HepG2 (cell line): ENCODE measurements around the gene TUBB. TPM values are rescaled to one million over a fixed set of nuclear protein-coding genes. Genes with fewer than 3 reads are reported as not detected.

ENCODE experiments used
- CHD4 ChIP-seq: fragments of 200-600 bp; sonication (generic); IDR thresholded peaks from 2 replicates; pipeline ENCODE4 v1.7.0; 2017; ENCODE audit warnings: mild to moderate bottlenecking, low read length, borderline replicate concordance
- GTF2F1 ChIP-seq: fragments of 150-350 bp; IDR thresholded peaks from 2 replicates; pipeline ENCODE4 v1.6.1; 2014; ENCODE audit warnings: low read length
- HNF4G ChIP-seq, 2 experiments: sonication (generic) in 1 of 2; formaldehyde crosslinking in 1 of 2; IDR thresholded peaks; 2 replicates each; pipeline versions ENCODE4 v1.4.0 to v1.6.1; 2011 to 2020; ENCODE audit warnings: borderline replicate concordance in 2 of 2, low read depth in 2 of 2, mild to moderate bottlenecking in 2 of 2, low read length in 1 of 2, missing genetic modification reagents in 1 of 2, moderate library complexity in 1 of 2
- KMT2A ChIP-seq: sonication (generic); formaldehyde crosslinking; IDR thresholded peaks from 2 replicates; pipeline ENCODE4 v1.4.0; 2020; ENCODE audit warnings: missing genetic modification reagents
- MBD4 ChIP-seq: IDR thresholded peaks from 2 replicates; pipeline ENCODE4 v1.6.1; 2012; ENCODE audit warnings: low read length, inconsistent platforms, borderline replicate concordance
- MYC ChIP-seq: sonication (generic); formaldehyde crosslinking; IDR thresholded peaks from 2 replicates; pipeline ENCODE4 v1.9.0; 2021; ENCODE audit warnings: missing genetic modification reagents, borderline replicate concordance
- MZF1 ChIP-seq: sonication (generic); formaldehyde crosslinking; IDR thresholded peaks from 2 replicates; pipeline ENCODE4 v1.8.1; 2023; ENCODE audit warnings: mild to moderate bottlenecking, missing genetic modification reagents, borderline replicate concordance
- RXRB ChIP-seq: IDR thresholded peaks from 2 replicates; pipeline ENCODE4 v1.6.1; 2016; ENCODE audit warnings: borderline replicate concordance, missing genetic modification reagents, missing compliant biosample characterization
- SYNCRIP ChIP-seq: fragments of 200-400 bp; formaldehyde crosslinking; IDR thresholded peaks from 2 replicates; pipeline ENCODE4 v1.6.1; 2018; ENCODE audit warnings: mild to moderate bottlenecking, low read depth, low read length; ENCODE audit not compliant: insufficient read depth
- TEAD2 ChIP-seq: sonication (generic); formaldehyde crosslinking; IDR thresholded peaks from 2 replicates; pipeline ENCODE4 v1.9.0; 2021; ENCODE audit warnings: missing genetic modification reagents
- YY1 ChIP-seq: IDR thresholded peaks from 2 replicates; pipeline ENCODE4 v1.6.1; 2011; ENCODE audit warnings: low read length, low read depth, moderate library complexity, mild to moderate bottlenecking; ENCODE audit not compliant: insufficient read depth, insufficient replicate concordance
- ZNF101 ChIP-seq: sonication (generic); formaldehyde crosslinking; IDR thresholded peaks from 2 replicates; pipeline ENCODE4 v1.4.0; 2020; ENCODE audit warnings: mild to moderate bottlenecking, low read depth, missing genetic modification reagents, borderline replicate concordance
- ZNF124 ChIP-seq: sonication (generic); formaldehyde crosslinking; IDR thresholded peaks from 2 replicates; pipeline ENCODE4 v1.4.0; 2020; ENCODE audit warnings: missing genetic modification reagents
- ZNF235 ChIP-seq: sonication (generic); formaldehyde crosslinking; IDR thresholded peaks from 2 replicates; pipeline ENCODE4 v1.8.1; 2023; ENCODE audit warnings: mild to moderate bottlenecking, missing genetic modification reagents, borderline replicate concordance
- ZNF570 ChIP-seq: sonication (generic); formaldehyde crosslinking; IDR thresholded peaks from 2 replicates; pipeline ENCODE4 v1.4.0; 2020; ENCODE audit warnings: mild to moderate bottlenecking, missing genetic modification reagents, borderline replicate concordance
- polyA plus RNA-seq, 8 experiments: library from polyadenylated mRNA; depleted of rRNA in 3 of 8; stranded (reverse) in 7 of 8; unstranded in 1 of 8; fragments of >200 nt; fragmentation: Illumina TruSeq in 4 of 8; extraction: Trizol in 4 of 8; gene quantifications; 2 replicates each; pipeline versions ENCODE4 v1.2.1 to v1.2.3, GENCODE V29; 2011 to 2016; ENCODE audit warnings: low read depth in 4 of 8, missing spikeins in 1 of 8, mixed read lengths in 1 of 8; ENCODE audit not compliant: insufficient read depth in 1 of 8
- total RNA-seq, 5 experiments: library from RNA; depleted of rRNA; stranded (reverse); fragments of >200 nt; fragmentation: Illumina TruSeq; extraction: Trizol; gene quantifications; 2 replicates each; pipeline ENCODE4 v1.2.3, GENCODE V29; 2016; ENCODE audit warnings: low read depth in 1 of 5
- TF ChIP-seq, protein P1 (sequence below): sonication (generic); formaldehyde crosslinking; IDR thresholded peaks from 2 replicates; pipeline ENCODE4 v1.4.0; 2020; ENCODE audit warnings: missing genetic modification reagents
- TF ChIP-seq, protein P2 (sequence below): sonication (generic); formaldehyde crosslinking; IDR thresholded peaks from 2 replicates; pipeline ENCODE4 v1.4.0; 2020; ENCODE audit warnings: missing genetic modification reagents
- TF ChIP-seq, protein P3 (sequence below): sonication (generic); formaldehyde crosslinking; IDR thresholded peaks from 2 replicates; pipeline ENCODE4 v1.5.0; 2020; ENCODE audit warnings: mild to moderate bottlenecking, missing genetic modification reagents, moderate library complexity
- TF ChIP-seq, protein P4 (sequence below): sonication (generic); formaldehyde crosslinking; IDR thresholded peaks from 2 replicates; pipeline ENCODE4 v1.5.0; 2020; ENCODE audit warnings: missing genetic modification reagents
- TF ChIP-seq, protein P5 (sequence below): IDR thresholded peaks from 2 replicates; pipeline ENCODE4 v1.6.1; 2016; ENCODE audit warnings: missing genetic modification reagents, missing compliant biosample characterization
- TF ChIP-seq, protein P6 (sequence below): sonication (generic); formaldehyde crosslinking; IDR thresholded peaks from 2 replicates; pipeline ENCODE4 v1.5.1; 2020; ENCODE audit warnings: mild to moderate bottlenecking, missing genetic modification reagents, borderline replicate concordance

Gene TUBB
- total and polyA plus RNA-seq, 2 of the 13 experiments (the other 11 are each of a cell fraction or from before 2014, with no cell fraction given): 911 to 1,163 TPM

DNA sequence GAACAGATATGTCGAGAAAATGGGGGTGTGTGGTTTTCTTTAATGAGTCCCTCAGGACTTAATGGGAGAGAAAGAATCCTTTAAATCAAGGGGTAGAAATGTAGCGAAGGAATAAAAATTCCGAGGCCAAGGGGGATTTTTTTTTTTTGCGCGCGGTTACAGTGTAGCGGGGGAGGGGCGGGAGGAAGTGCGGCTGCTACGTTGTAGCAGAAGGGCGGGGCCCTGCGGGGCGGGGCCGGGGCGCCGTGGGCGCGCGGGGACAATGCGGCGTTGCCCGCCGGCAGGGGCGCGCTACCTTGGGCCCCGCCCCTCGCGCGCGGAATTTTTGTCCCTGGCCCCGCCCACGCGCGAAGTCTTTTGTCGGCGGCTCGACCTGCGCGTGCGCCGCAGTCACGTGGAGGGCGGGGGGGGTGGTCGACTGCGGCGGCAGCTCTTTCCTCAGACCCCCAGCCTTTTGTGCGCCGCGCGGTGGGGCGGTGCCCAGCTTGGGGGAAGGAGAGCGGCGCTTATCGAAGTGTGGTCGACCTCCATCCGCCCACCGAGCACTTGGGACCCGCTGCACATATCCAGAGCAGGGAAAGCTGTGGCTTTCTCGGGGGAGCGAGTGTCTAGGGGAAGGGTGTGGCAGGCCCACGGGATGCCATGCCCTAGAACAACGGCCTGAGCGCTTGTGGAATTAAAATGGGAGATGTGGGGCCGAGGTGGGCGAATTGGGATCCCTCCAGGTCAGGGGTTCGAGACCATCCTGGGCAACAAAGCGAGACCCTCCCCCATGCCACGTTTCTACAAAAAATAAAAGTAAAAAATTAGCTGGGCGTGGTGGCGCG lies 1.3 kb downstream of the TUBB start (continued):
- TF ChIP-seq KMT2A (CRISPR knock-in tag) (peak; percentile 54; the same call in 1 of the 2 replicates), RXRB (CRISPR knock-in tag) (0 out of 2 replicates have a peak, but pooled peaks have one; percentile 36), SYNCRIP (no peak), ZNF101 (CRISPR knock-in tag) (no peak), TEAD2 (CRISPR knock-in tag) (0 out of 2 replicates have a peak, but pooled peaks have one; percentile 58), ZNF124 (peak; percentile 55; the same call in 1 of the 2 replicates), ZNF235 (0 out of 2 replicates have a peak, but pooled peaks have one; percentile 27), ZNF570 (CRISPR knock-in tag) (no peak), MBD4 (no peak), MYC (peak; percentile 91; the same call in 1 of the 2 replicates), YY1 (peak; percentile 75), HNF4G (IDR thresholded peaks at IDR 0.05; ENCODE audit: borderline replicate concordance, low read depth, low read length) (no peak), HNF4G (CRISPR knock-in tag; IDR thresholded peaks at IDR 0.05; ENCODE audit: borderline replicate concordance, low read depth) (no peak), MZF1 (CRISPR knock-in tag) (no peak), GTF2F1 (no peak), CHD4 (no peak; the same call in 1 of the 2 replicates)
- TF ChIP-seq, protein P1, sequence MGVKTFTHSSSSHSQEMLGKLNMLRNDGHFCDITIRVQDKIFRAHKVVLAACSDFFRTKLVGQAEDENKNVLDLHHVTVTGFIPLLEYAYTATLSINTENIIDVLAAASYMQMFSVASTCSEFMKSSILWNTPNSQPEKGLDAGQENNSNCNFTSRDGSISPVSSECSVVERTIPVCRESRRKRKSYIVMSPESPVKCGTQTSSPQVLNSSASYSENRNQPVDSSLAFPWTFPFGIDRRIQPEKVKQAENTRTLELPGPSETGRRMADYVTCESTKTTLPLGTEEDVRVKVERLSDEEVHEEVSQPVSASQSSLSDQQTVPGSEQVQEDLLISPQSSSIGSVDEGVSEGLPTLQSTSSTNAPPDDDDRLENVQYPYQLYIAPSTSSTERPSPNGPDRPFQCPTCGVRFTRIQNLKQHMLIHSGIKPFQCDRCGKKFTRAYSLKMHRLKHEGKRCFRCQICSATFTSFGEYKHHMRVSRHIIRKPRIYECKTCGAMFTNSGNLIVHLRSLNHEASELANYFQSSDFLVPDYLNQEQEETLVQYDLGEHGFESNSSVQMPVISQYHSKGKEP: no peak
- TF ChIP-seq, protein P2, sequence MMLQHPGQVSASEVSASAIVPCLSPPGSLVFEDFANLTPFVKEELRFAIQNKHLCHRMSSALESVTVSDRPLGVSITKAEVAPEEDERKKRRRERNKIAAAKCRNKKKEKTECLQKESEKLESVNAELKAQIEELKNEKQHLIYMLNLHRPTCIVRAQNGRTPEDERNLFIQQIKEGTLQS: 0 out of 2 replicates have a peak, but pooled peaks have one; percentile 36
- TF ChIP-seq, protein P3, sequence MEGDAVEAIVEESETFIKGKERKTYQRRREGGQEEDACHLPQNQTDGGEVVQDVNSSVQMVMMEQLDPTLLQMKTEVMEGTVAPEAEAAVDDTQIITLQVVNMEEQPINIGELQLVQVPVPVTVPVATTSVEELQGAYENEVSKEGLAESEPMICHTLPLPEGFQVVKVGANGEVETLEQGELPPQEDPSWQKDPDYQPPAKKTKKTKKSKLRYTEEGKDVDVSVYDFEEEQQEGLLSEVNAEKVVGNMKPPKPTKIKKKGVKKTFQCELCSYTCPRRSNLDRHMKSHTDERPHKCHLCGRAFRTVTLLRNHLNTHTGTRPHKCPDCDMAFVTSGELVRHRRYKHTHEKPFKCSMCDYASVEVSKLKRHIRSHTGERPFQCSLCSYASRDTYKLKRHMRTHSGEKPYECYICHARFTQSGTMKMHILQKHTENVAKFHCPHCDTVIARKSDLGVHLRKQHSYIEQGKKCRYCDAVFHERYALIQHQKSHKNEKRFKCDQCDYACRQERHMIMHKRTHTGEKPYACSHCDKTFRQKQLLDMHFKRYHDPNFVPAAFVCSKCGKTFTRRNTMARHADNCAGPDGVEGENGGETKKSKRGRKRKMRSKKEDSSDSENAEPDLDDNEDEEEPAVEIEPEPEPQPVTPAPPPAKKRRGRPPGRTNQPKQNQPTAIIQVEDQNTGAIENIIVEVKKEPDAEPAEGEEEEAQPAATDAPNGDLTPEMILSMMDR (CRISPR knock-in tag): peak; percentile 61
- TF ChIP-seq, protein P4, sequence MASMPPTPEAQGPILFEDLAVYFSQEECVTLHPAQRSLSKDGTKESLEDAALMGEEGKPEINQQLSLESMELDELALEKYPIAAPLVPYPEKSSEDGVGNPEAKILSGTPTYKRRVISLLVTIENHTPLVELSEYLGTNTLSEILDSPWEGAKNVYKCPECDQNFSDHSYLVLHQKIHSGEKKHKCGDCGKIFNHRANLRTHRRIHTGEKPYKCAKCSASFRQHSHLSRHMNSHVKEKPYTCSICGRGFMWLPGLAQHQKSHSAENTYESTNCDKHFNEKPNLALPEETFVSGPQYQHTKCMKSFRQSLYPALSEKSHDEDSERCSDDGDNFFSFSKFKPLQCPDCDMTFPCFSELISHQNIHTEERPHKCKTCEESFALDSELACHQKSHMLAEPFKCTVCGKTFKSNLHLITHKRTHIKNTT (CRISPR knock-in tag): no peak
- TF ChIP-seq, protein P5, sequence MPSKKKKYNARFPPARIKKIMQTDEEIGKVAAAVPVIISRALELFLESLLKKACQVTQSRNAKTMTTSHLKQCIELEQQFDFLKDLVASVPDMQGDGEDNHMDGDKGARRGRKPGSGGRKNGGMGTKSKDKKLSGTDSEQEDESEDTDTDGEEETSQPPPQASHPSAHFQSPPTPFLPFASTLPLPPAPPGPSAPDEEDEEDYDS (CRISPR knock-in tag): peak; percentile 64
- TF ChIP-seq, protein P6, sequence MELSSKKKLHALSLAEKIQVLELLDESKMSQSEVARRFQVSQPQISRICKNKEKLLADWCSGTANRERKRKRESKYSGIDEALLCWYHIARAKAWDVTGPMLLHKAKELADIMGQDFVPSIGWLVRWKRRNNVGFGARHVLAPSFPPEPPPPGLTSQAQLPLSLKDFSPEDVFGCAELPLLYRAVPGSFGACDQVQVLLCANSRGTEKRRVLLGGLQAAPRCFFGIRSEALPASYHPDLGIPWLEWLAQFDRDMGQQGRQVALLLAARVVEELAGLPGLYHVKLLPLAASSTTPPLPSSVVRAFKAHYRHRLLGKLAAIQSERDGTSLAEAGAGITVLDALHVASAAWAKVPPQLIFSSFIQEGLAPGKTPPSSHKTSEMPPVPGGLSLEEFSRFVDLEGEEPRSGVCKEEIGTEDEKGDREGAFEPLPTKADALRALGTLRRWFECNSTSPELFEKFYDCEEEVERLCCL (CRISPR knock-in tag): no peak
